HepG2 (cell line): ENCODE results near the gene POLR3K. TPM values are rescaled to one million over a fixed set of nuclear protein-coding genes. Genes with fewer than 3 reads are reported as not detected.

ENCODE experiments used
- ATAC-seq: fragments of 200-7000 bp; cut with Tn5 transposase; 3 replicates; pipeline ENCODE4 v1.9.1; 2020; ENCODE audit warnings: mild to moderate bottlenecking, moderate library complexity
- BruUV-seq: library from RNA; stranded (reverse); fragments of 400-500 nt; replicated peaks from 2 replicates; lab custom pipeline; 2021; lab: Mats Ljungman, UMichigan
- CTCF ChIA-PET: fragments of 300-600 bp; formaldehyde crosslinking; extraction: SDS; loops from one replicate; lab custom pipeline; 2021; ENCODE audit warnings: low total read pairs, inconsistent platforms, low intra/inter-chr PET ratio; lab: Yijun Ruan, JAX
- POLR2A ChIA-PET: fragments of 350-600 bp; sonication (Branson Sonifier 250); formaldehyde crosslinking; loops from one replicate; lab custom pipeline; 2020; ENCODE audit warnings: antibody characterized with exemption, inconsistent platforms; lab: Yijun Ruan, JAX
- DNase-seq: peaks from one replicate; pipeline ENCODE4 v3.0.0-alpha.2; 2015; ENCODE audit warnings: low spot score
- FAIRE-seq: peaks from 3 replicates; lab custom pipeline; 2011; peaks lifted over from hg19 to GRCh38; lab: Jason Lieb, UNC
- H2AFZ ChIP-seq: one replicate; pipeline ENCODE4 v1.6.1; 2011; ENCODE audit warnings: low read length, inconsistent platforms
- H3K27ac ChIP-seq: fragments of 300-600 bp; 3 replicates; pipeline ENCODE4 v1.8.0; 2011; ENCODE audit warnings: mixed run types, mild to moderate bottlenecking, mixed read lengths, low read length, inconsistent platforms; ENCODE audit not compliant: insufficient read depth; ENCODE audit errors: extremely low read length
- H3K27me3 ChIP-seq, 2 experiments: fragments of 200-600 bp in 1 of 2; 2 replicates in 1 of 2; 3 replicates in 1 of 2; pipeline versions ENCODE4 v1.6.0 to v1.8.0; 2011; ENCODE audit warnings: low read length in 2 of 2, mild to moderate bottlenecking in 2 of 2, moderate library complexity in 2 of 2, inconsistent platforms in 1 of 2; ENCODE audit not compliant: insufficient read depth in 2 of 2, control insufficient read depth in 1 of 2
- H3K36me3 ChIP-seq, 2 experiments: fragments of 200-600 bp in 1 of 2; replicated peaks in 1 of 2; 2 replicates in 1 of 2; 3 replicates in 1 of 2; pipeline versions ENCODE4 v1.5.1 to v1.8.0; 2011; ENCODE audit warnings: low read length in 2 of 2, inconsistent platforms in 1 of 2; ENCODE audit not compliant: insufficient read depth in 2 of 2, control insufficient read depth in 1 of 2
- H3K4me1 ChIP-seq: 2 replicates; pipeline ENCODE4 v1.5.1; 2012; ENCODE audit warnings: low read length, inconsistent platforms; ENCODE audit not compliant: insufficient read depth
- H3K4me2 ChIP-seq: 2 replicates; pipeline ENCODE4 v1.6.0; 2011; ENCODE audit warnings: low read depth, low read length, inconsistent platforms
- H3K4me3 ChIP-seq, 3 experiments: fragments of 200-600 bp in 1 of 3; sonication (generic), shearing (Covaris generic) in 1 of 3; replicated peaks in 1 of 3; 2 replicates each; pipeline ENCODE4 v1.5.1; 2011 to 2016; ENCODE audit warnings: low read length in 3 of 3, inconsistent platforms in 2 of 3, low read depth in 2 of 3, mild to moderate bottlenecking in 2 of 3, control low read depth in 1 of 3, mixed read lengths in 1 of 3; ENCODE audit not compliant: insufficient read depth in 1 of 3
- H3K79me2 ChIP-seq: one replicate; pipeline ENCODE4 v1.6.1; 2011; ENCODE audit warnings: low read length, inconsistent platforms; ENCODE audit not compliant: insufficient read depth
- H3K9ac ChIP-seq: 2 replicates; pipeline ENCODE4 v1.6.0; 2011; ENCODE audit warnings: mild to moderate bottlenecking, low read depth, low read length, inconsistent platforms; ENCODE audit not compliant: insufficient read depth
- H3K9me3 ChIP-seq: 2 replicates; pipeline ENCODE4 v1.5.1; 2012; ENCODE audit warnings: mild to moderate bottlenecking, low read length
- H4K20me1 ChIP-seq: 2 replicates; pipeline ENCODE4 v1.6.0; 2011; ENCODE audit warnings: inconsistent platforms, mild to moderate bottlenecking, low read length, moderate library complexity; ENCODE audit not compliant: insufficient read depth
- CCAR2 ChIP-seq: fragments of 200-400 bp; formaldehyde crosslinking; optimal IDR thresholded peaks from 2 replicates; pipeline ENCODE3; 2018; ENCODE audit warnings: low read depth, mild to moderate bottlenecking, low read length, moderate library complexity
- FOXK2 ChIP-seq: fragments of 450-650 bp; IDR thresholded peaks from 2 replicates; pipeline ENCODE4 v1.6.1; 2016
- FOXO1 ChIP-seq: sonication (generic); formaldehyde crosslinking; IDR thresholded peaks from 2 replicates; pipeline ENCODE4 v1.4.0; 2020; ENCODE audit warnings: missing genetic modification reagents
- HNRNPH1 ChIP-seq: fragments of 200-400 bp; formaldehyde crosslinking; optimal IDR thresholded peaks from 2 replicates; pipeline ENCODE3; 2017; ENCODE audit warnings: mild to moderate bottlenecking, low read depth, low read length
- IKZF4 ChIP-seq: sonication (generic); formaldehyde crosslinking; IDR thresholded peaks from 2 replicates; pipeline ENCODE4 v1.5.1; 2020; ENCODE audit warnings: borderline replicate concordance, mild to moderate bottlenecking, low read depth, missing genetic modification reagents; ENCODE audit errors: not compliant biosample characterization
- KDM6A ChIP-seq: IDR thresholded peaks from 2 replicates; pipeline ENCODE4 v1.6.1; 2016; ENCODE audit warnings: low read depth
- MXD3 ChIP-seq: IDR thresholded peaks from 2 replicates; pipeline ENCODE4 v1.6.1; 2016; ENCODE audit warnings: mild to moderate bottlenecking, missing biosample characterization, missing genetic modification reagents
- NFE2L1 ChIP-seq: sonication (generic); formaldehyde crosslinking; IDR thresholded peaks from 2 replicates; pipeline ENCODE4 v1.4.0; 2020; ENCODE audit warnings: missing genetic modification reagents, mild to moderate bottlenecking, borderline replicate concordance
- ZNF292 ChIP-seq: sonication (generic); formaldehyde crosslinking; IDR thresholded peaks from 2 replicates; pipeline ENCODE4 v1.8.1; 2022; ENCODE audit warnings: mild to moderate bottlenecking, low read depth, missing genetic modification reagents, borderline replicate concordance
- ZNF484 ChIP-seq: sonication (generic); formaldehyde crosslinking; IDR thresholded peaks from 2 replicates; pipeline ENCODE4 v1.5.1; 2020; ENCODE audit warnings: mild to moderate bottlenecking, low read depth, missing genetic modification reagents, borderline replicate concordance
- ZNF609 ChIP-seq: sonication (generic); formaldehyde crosslinking; IDR thresholded peaks from 2 replicates; pipeline ENCODE4 v1.4.0; 2020; ENCODE audit warnings: mild to moderate bottlenecking, missing genetic modification reagents, borderline replicate concordance
- WGBS: methylation state at CpG from one replicate; pipeline ENCODE4 v1.1.6; 2017; ENCODE audit warnings: low lambda C conversion rate; 5-methylcytosine and 5-hydroxymethylcytosine counted together
- in situ Hi-C: cut with HindIII; loops from 2 replicates; pipeline ENCODE4 v1.10.0; 2017; ENCODE audit warnings: low pct_unique_long_range_greater_than_20kb; ENCODE audit not compliant: extremely low pct_ligation_motif_present
- intact Hi-C: fragments of 100-400 bp; cut with micrococcal nuclease; formaldehyde crosslinking; loops from one replicate; pipeline ENCODE4 v1.10.0; 2022; ENCODE audit not compliant: unreplicated experiment
- polyA plus RNA-seq, 8 experiments: library from polyadenylated mRNA; depleted of rRNA in 3 of 8; stranded (reverse) in 7 of 8; unstranded in 1 of 8; fragments of >200 nt; fragmentation: Illumina TruSeq in 4 of 8; extraction: Trizol in 4 of 8; gene quantifications; 2 replicates each; pipeline versions ENCODE4 v1.2.1 to v1.2.3, GENCODE V29; 2011 to 2016; ENCODE audit warnings: low read depth in 4 of 8, missing spikeins in 1 of 8, mixed read lengths in 1 of 8; ENCODE audit not compliant: insufficient read depth in 1 of 8
- total RNA-seq, 5 experiments: library from RNA; depleted of rRNA; stranded (reverse); fragments of >200 nt; fragmentation: Illumina TruSeq; extraction: Trizol; gene quantifications; 2 replicates each; pipeline ENCODE4 v1.2.3, GENCODE V29; 2016; ENCODE audit warnings: low read depth in 1 of 5
- TF ChIP-seq, protein P1 (sequence below): sonication (generic); formaldehyde crosslinking; IDR thresholded peaks from 2 replicates; pipeline ENCODE4 v1.4.0; 2020; ENCODE audit warnings: missing genetic modification reagents
- TF ChIP-seq, protein P2 (sequence below): sonication (generic); formaldehyde crosslinking; IDR thresholded peaks from 2 replicates; pipeline ENCODE4 v1.4.0; 2020; ENCODE audit warnings: missing genetic modification reagents

POLR3K gene
- total and polyA plus RNA-seq, 2 of the 13 experiments (the other 11 are each of a cell fraction or from before 2014, with no cell fraction given): 14.8 to 18.8 TPM

DNA sequence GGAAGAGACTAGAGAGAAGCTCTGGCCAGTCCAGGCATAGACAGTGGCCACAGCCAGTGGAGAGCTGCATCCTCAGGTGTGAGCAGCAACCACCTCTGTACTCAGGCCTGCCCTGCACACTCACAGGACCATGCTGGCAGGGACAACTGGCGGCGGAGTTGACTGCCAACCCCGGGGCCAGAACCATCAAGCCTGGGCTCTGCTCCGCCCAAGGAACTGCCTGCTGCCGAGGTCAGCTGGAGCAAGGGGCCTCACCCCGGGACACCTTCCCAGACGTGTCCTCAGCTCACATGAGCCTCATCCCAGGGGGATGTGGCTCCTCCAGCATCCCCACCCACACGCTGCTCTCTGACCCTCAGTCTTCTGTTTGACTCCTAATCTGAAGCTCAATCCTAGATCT, 15.8 kb upstream of the POLR3K start:
- H3K4me3 ChIP-seq: no peak overlapping the region
- POLR2A ChIA-PET: interaction anchor here (1.6 kb wide), 1 partner anchor 28 kb away, joined by 3 read pairs; no protein-coding TSS in a partner anchor
- in situ Hi-C loops (no loop called here), intact Hi-C loops (no loop called here)
- no peak overlapping the region for H3K9ac ChIP-seq
- ATAC-seq: no peak
- H2AFZ ChIP-seq: no peak overlapping the region
- no TSS peak for BruUV-seq
- peaks cover 2 to 6% of the 10 kb centered on the region in 2 experiments; a peak in 1 of 5 replicates for H3K27me3 ChIP-seq
- WGBS: no CpG with 5 or more reads among the region's 8 CpGs
- FAIRE-seq: no peak
- H3K4me1 ChIP-seq: peaks cover 72% of the 10 kb centered on the region
- DNase-seq: no peak
- H4K20me1 ChIP-seq: peaks cover 9% of the 10 kb centered on the region; the same call in 1 of the 2 replicates
- H3K36me3 ChIP-seq: no peaks in the 10 kb centered on the region
- H3K79me2 ChIP-seq: no peaks in the 10 kb centered on the region
- H3K9me3 ChIP-seq: no peaks in the 10 kb centered on the region
- H3K4me2 ChIP-seq: no peak overlapping the region
- no peak overlapping the region for H3K27ac ChIP-seq
- CTCF ChIA-PET: interaction anchor here (5.1 kb wide), 1 partner anchor 26 kb away, joined by 155 read pairs; no protein-coding TSS in a partner anchor
- TF ChIP-seq, protein P1, sequence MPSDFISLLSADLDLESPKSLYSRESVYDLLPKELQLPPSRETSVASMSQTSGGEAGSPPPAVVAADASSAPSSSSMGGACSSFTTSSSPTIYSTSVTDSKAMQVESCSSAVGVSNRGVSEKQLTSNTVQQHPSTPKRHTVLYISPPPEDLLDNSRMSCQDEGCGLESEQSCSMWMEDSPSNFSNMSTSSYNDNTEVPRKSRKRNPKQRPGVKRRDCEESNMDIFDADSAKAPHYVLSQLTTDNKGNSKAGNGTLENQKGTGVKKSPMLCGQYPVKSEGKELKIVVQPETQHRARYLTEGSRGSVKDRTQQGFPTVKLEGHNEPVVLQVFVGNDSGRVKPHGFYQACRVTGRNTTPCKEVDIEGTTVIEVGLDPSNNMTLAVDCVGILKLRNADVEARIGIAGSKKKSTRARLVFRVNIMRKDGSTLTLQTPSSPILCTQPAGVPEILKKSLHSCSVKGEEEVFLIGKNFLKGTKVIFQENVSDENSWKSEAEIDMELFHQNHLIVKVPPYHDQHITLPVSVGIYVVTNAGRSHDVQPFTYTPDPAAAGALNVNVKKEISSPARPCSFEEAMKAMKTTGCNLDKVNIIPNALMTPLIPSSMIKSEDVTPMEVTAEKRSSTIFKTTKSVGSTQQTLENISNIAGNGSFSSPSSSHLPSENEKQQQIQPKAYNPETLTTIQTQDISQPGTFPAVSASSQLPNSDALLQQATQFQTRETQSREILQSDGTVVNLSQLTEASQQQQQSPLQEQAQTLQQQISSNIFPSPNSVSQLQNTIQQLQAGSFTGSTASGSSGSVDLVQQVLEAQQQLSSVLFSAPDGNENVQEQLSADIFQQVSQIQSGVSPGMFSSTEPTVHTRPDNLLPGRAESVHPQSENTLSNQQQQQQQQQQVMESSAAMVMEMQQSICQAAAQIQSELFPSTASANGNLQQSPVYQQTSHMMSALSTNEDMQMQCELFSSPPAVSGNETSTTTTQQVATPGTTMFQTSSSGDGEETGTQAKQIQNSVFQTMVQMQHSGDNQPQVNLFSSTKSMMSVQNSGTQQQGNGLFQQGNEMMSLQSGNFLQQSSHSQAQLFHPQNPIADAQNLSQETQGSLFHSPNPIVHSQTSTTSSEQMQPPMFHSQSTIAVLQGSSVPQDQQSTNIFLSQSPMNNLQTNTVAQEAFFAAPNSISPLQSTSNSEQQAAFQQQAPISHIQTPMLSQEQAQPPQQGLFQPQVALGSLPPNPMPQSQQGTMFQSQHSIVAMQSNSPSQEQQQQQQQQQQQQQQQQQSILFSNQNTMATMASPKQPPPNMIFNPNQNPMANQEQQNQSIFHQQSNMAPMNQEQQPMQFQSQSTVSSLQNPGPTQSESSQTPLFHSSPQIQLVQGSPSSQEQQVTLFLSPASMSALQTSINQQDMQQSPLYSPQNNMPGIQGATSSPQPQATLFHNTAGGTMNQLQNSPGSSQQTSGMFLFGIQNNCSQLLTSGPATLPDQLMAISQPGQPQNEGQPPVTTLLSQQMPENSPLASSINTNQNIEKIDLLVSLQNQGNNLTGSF (CRISPR knock-in tag): no peak
- no peak for TF ChIP-seq FOXK2
- TF ChIP-seq NFE2L1 (CRISPR knock-in tag): no peak
- no peak for TF ChIP-seq HNRNPH1
- no peak for TF ChIP-seq CCAR2
- TF ChIP-seq KDM6A (CRISPR knock-in tag): no peak
- TF ChIP-seq ZNF609 (CRISPR knock-in tag): no peak
- no peak for TF ChIP-seq MXD3
- no peak for TF ChIP-seq FOXO1 (CRISPR knock-in tag)
- TF ChIP-seq IKZF4 (CRISPR knock-in tag): no peak
- no peak for TF ChIP-seq ZNF292 (CRISPR knock-in tag)
- no peak for TF ChIP-seq ZNF484 (CRISPR knock-in tag)
- TF ChIP-seq, protein P2, sequence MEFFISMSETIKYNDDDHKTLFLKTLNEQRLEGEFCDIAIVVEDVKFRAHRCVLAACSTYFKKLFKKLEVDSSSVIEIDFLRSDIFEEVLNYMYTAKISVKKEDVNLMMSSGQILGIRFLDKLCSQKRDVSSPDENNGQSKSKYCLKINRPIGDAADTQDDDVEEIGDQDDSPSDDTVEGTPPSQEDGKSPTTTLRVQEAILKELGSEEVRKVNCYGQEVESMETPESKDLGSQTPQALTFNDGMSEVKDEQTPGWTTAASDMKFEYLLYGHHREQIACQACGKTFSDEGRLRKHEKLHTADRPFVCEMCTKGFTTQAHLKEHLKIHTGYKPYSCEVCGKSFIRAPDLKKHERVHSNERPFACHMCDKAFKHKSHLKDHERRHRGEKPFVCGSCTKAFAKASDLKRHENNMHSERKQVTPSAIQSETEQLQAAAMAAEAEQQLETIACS: no peak
